RWPE2 (cell line): Measurements from ENCODE around the gene ABL1.

Experiments used
- ATAC-seq: fragments of 200-7000 bp; cut with Tn5 transposase; 3 replicates; pipeline ENCODE4 v1.9.1; 2021; ENCODE audit warnings: low read depth
- DNase-seq: peaks from one replicate; pipeline ENCODE4 v3.0.0-alpha.2; 2020; ENCODE audit warnings: low spot score
- H3K27ac ChIP-seq: fragments of 450-650 bp; 2 replicates; pipeline ENCODE4 v1.5.1; 2017; ENCODE audit warnings: mild to moderate bottlenecking; ENCODE audit not compliant: poor library complexity, severe bottlenecking
- H3K27me3 ChIP-seq: fragments of 250-450 bp; sonication (Bioruptor Pico); 2 replicates; pipeline ENCODE4 v1.5.1; 2021; ENCODE audit warnings: mild to moderate bottlenecking, moderate library complexity; ENCODE audit not compliant: insufficient read depth, poor library complexity, severe bottlenecking
- H3K36me3 ChIP-seq: fragments of 250-450 bp; sonication (Bioruptor Pico); 2 replicates; pipeline ENCODE4 v1.5.1; 2020; ENCODE audit warnings: low read depth, mild to moderate bottlenecking, moderate library complexity
- H3K4me1 ChIP-seq: fragments of 250-450 bp; sonication (Bioruptor Pico); 2 replicates; pipeline ENCODE4 v1.5.1; 2021; ENCODE audit warnings: mild to moderate bottlenecking, moderate library complexity; ENCODE audit not compliant: insufficient read depth, poor library complexity, severe bottlenecking
- H3K4me3 ChIP-seq: fragments of 250-450 bp; sonication (Bioruptor Pico); 2 replicates; pipeline ENCODE4 v1.5.1; 2021; ENCODE audit warnings: mild to moderate bottlenecking, moderate library complexity; ENCODE audit not compliant: severe bottlenecking
- H3K9me3 ChIP-seq: fragments of 250-450 bp; sonication (Bioruptor Pico); 2 replicates; pipeline ENCODE4 v1.5.1; 2021; ENCODE audit warnings: mild to moderate bottlenecking, moderate library complexity; ENCODE audit not compliant: severe bottlenecking
- TF ChIP-seq, protein P1 (sequence below): fragments of 450-650 bp; IDR thresholded peaks from one replicate; pipeline ENCODE4 v1.5.1; 2017; ENCODE audit warnings: mild to moderate bottlenecking, moderate library complexity; ENCODE audit not compliant: poor library complexity, severe bottlenecking

Gene ABL1

DNA sequence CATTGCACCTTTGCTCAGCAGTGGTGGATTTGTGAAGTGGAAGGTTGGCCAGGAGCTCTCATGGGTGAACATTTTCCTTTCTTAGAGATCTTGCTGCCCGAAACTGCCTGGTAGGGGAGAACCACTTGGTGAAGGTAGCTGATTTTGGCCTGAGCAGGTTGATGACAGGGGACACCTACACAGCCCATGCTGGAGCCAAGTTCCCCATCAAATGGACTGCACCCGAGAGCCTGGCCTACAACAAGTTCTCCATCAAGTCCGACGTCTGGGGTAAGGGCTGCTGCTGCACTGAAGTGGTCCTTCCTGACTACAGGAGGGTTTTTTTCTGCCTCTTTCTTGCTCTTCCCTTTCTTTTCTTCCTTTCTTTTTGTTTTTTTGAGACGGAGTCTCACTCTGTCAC, 39.7 kb downstream of the ABL1 start:
- H3K27ac ChIP-seq, result no peak overlapping the region
- peaks cover 81% of the 10 kb centered on the region for H3K36me3 ChIP-seq
- TF ChIP-seq, protein P1, sequence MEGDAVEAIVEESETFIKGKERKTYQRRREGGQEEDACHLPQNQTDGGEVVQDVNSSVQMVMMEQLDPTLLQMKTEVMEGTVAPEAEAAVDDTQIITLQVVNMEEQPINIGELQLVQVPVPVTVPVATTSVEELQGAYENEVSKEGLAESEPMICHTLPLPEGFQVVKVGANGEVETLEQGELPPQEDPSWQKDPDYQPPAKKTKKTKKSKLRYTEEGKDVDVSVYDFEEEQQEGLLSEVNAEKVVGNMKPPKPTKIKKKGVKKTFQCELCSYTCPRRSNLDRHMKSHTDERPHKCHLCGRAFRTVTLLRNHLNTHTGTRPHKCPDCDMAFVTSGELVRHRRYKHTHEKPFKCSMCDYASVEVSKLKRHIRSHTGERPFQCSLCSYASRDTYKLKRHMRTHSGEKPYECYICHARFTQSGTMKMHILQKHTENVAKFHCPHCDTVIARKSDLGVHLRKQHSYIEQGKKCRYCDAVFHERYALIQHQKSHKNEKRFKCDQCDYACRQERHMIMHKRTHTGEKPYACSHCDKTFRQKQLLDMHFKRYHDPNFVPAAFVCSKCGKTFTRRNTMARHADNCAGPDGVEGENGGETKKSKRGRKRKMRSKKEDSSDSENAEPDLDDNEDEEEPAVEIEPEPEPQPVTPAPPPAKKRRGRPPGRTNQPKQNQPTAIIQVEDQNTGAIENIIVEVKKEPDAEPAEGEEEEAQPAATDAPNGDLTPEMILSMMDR, result no peak
- ATAC-seq, result no peak
- H3K27me3 ChIP-seq, result no peaks in the 10 kb centered on the region
- peaks cover 6% of the 10 kb centered on the region for H3K9me3 ChIP-seq
- H3K4me3 ChIP-seq, result no peak overlapping the region
- no peaks in the 10 kb centered on the region for H3K4me1 ChIP-seq
- no peak for DNase-seq

DNA sequence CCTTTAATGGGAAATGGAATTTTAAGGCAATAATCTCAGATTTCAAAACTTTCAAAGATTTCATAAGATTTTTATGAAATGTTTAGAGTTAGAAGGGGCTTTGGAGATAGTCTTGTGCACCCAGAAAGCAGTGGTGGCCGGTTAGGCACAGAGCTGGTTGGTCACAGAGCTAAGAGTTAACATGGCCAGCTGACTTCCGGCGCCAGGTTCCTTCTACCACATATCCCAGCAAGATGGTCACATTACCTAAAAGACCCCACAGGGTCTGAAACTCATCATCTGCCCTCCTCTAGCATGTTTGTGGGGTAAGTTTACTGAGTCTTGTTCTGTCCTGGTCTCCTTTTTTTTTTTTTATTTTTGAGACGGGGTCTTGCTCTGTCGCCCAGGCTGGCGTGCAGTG, 42.2 kb downstream of the ABL1 start:
- peaks cover 75% of the 10 kb centered on the region for H3K36me3 ChIP-seq
- no peak for ATAC-seq
- TF ChIP-seq, protein P1, result no peak

DNA sequence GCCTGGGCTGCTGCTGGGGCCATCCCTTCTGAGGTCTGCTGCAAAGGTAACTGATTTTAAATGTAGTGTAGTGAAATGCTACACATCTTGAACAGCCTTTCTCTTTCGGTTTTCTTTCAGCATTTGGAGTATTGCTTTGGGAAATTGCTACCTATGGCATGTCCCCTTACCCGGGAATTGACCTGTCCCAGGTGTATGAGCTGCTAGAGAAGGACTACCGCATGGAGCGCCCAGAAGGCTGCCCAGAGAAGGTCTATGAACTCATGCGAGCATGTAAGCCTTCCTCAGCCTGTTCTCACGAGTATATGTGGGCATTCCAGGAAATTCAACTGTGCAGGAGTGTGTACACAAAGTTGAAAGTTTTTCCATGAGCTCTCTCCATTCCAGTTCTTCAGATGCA, 43.2 kb downstream of the ABL1 start:
- Histone ChIP-seq H3K36me3 (peaks cover 72% of the 10 kb centered on the region), H3K27ac (no peak overlapping the region), H3K4me1 (no peaks in the 10 kb centered on the region), H3K4me3 (no peak overlapping the region), H3K9me3 (peaks cover 6% of the 10 kb centered on the region), H3K27me3 (no peaks in the 10 kb centered on the region)
- no peak for DNase-seq
- TF ChIP-seq, protein P1, result no peak
- ATAC-seq, result no peak

More for the DNA sequence above, 42.2 kb downstream of the ABL1 start:
- Histone ChIP-seq H3K27me3 (no peaks in the 10 kb centered on the region), H3K27ac (no peak overlapping the region), H3K4me3 (no peak overlapping the region), H3K4me1 (no peaks in the 10 kb centered on the region), H3K9me3 (peaks cover 6% of the 10 kb centered on the region)
- no peak for DNase-seq

DNA sequence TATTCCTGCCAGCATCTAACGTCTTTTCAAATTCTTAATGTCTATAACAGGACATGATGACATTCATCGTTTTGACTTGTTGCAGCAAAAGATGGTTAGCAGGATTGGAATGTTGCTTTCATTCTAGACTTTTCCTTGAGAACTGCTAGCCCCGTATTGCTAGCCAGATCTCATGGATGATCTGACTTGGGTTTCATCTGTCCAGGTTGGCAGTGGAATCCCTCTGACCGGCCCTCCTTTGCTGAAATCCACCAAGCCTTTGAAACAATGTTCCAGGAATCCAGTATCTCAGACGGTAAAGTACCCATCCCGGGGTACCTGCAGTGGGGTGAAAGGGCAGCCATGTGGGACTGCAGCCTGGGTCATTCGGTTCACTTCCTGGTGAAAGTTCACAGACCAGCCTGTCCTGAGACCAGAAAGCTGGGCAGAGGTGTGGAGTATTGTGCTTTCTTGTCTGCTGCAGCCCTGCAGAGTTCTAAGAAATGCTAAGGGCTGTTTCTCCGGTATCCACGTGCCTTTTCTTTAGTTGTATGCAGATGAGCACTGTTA, 44.9 kb downstream of the ABL1 start:
- Histone ChIP-seq H3K27ac (no peak overlapping the region), H3K4me3 (no peak overlapping the region), H3K36me3 (peaks cover 69% of the 10 kb centered on the region), H3K9me3 (peaks cover 7% of the 10 kb centered on the region), H3K4me1 (no peaks in the 10 kb centered on the region), H3K27me3 (no peaks in the 10 kb centered on the region)
- ATAC-seq, result no peak
- TF ChIP-seq, protein P1, result no peak
- DNase-seq, result no peak

DNA sequence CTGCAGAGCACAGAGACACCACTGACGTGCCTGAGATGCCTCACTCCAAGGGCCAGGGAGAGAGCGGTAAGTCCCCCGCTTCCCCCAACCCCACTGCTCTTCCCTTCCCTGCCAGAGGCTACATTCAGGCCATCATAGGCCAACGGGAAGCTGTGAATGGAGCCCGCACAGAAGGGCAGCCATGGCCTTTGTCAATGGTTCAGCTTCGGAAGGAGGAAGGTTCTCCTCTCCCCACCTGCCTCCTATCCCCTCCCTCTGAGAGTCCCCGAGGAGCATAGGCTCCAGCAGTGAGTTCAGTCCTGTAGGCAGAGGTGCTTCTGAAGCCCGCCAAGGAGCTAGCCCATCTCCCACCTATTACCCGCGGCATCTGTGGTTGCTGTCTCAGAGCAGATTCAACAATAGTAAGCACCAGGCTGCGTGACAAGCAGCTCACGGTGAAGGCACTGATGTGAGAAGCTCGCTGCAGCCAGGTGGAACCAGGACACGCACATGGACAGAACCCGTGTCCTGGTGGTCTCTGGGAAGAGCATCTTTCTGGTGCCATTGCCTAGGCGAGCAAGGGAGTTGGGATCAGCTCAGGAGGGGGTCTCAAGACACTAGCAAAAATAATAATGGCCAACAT, 45.7 kb downstream of the ABL1 start:
- H3K36me3 ChIP-seq, result peaks cover 69% of the 10 kb centered on the region
- no peak for ATAC-seq
- TF ChIP-seq, protein P1, result no peak

More for the DNA sequence above, 45.7 kb downstream of the ABL1 start:
- H3K4me3 ChIP-seq, result no peak overlapping the region
- H3K27me3 ChIP-seq, result no peaks in the 10 kb centered on the region
- H3K4me1 ChIP-seq, result peaks cover 6% of the 10 kb centered on the region
- H3K9me3 ChIP-seq, result peaks cover 8% of the 10 kb centered on the region
- DNase-seq, result no peak
- no peak overlapping the region for H3K27ac ChIP-seq
